ENCODE results near the gene ABCC9. TPM values are rescaled to one million over a fixed set of nuclear protein-coding genes. Genes with fewer than 3 reads are reported as not detected.
"Not testable (repeated sequence)": the region's sequence is repeated elsewhere in the genome, so short reads cannot be mapped to it uniquely, and the experiment has no call there.

The ABCC9 gene
- total RNA-seq, 1 donor from 2014 or later: 45.6 TPM

DNA sequence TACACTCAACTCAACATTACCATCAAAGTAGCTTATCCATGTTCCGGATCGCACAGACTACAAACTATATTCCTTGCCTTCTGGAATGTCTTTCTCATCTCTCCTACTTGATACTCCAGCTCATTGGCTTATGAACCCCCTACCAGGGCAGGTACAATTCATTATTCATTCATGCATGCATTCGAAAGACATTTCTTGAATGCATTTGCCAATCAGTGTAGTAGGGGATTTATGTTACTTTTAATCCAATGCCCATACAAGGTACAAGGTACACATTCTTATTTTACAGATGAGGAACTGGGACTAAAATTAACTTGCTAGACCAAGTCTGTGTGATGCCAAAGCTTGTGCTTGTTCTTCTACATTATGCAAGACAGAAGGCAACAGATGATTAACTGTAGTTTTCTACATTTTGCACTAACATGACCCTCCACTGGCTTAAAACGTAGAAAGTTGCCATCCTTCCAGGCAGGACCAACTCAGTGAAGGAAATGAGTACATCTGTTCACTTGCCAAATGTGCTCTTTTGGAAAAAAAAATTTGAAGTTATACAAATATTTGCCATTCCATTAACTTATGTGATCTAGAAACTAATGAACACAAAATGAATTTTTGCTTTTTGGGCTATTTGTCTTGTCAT is 113.0 kb downstream of the ABCC9 start:
- DNase-seq (ENCODE audit: low spot score): no peak
- peak; percentile 16 for ATAC-seq
- intact Hi-C loops (cut with DNase I): no loop called here

GRCh38 chr12:21827083-21827482 is 114.1 kb downstream of the ABCC9 start:
- no peak for DNase-seq (ENCODE audit: low spot score)
- no peak for ATAC-seq
- intact Hi-C loops (cut with DNase I): no loop called here

GRCh38 chr12:21826618-21826910 is 114.7 kb downstream of the ABCC9 start:
- ATAC-seq (no peak), DNase-seq (ENCODE audit: low spot score) (no peak)
- intact Hi-C loops (cut with DNase I): no loop called here

GRCh38 chr12:21825886-21826617 is 115.2 kb downstream of the ABCC9 start:
- no peak for ATAC-seq
- intact Hi-C loops (cut with DNase I): no loop called here
- DNase-seq (ENCODE audit: low spot score): no peak

- peak; percentile 88 for ATAC-seq
- intact Hi-C loops (cut with DNase I): no loop called here
- DNase-seq (ENCODE audit: low spot score): peak; percentile 70
Observed at GRCh38 chr12:21823581-21823980, 117.6 kb downstream of the ABCC9 start.

- intact Hi-C loops (cut with DNase I): no loop called here
- ATAC-seq (no peak), DNase-seq (ENCODE audit: low spot score) (no peak)
Observed at GRCh38 chr12:21819678-21820077, 121.5 kb downstream of the ABCC9 start.

DNA sequence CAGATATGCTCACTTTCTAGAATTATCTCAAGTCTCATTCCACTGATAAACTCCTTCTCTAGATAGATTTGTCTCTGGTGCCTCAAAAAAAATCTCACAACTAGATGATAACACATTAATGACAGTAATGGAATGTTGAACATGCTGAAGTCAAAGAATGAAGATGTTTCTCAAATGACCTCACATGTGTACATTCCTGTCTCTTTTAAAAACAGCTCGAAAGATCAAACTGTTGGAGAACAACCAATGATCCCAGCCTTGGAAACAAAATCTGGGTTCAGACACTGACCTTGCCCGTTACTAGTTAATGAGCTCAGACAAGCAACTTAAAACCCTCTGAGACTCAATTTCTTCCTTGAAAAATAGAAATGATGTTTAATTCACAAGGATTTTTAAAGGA is 122.0 kb downstream of the ABCC9 start:
- DNase-seq (ENCODE audit: low spot score): no peak
- peak; percentile 41 for ATAC-seq
- intact Hi-C loops (cut with DNase I): no loop called here

- no peak for DNase-seq (ENCODE audit: low spot score)
- ATAC-seq: peak; percentile 81
- intact Hi-C loops (cut with DNase I): no loop called here
Observed at GRCh38 chr12:21818627-21819026, 122.6 kb downstream of the ABCC9 start.

DNA sequence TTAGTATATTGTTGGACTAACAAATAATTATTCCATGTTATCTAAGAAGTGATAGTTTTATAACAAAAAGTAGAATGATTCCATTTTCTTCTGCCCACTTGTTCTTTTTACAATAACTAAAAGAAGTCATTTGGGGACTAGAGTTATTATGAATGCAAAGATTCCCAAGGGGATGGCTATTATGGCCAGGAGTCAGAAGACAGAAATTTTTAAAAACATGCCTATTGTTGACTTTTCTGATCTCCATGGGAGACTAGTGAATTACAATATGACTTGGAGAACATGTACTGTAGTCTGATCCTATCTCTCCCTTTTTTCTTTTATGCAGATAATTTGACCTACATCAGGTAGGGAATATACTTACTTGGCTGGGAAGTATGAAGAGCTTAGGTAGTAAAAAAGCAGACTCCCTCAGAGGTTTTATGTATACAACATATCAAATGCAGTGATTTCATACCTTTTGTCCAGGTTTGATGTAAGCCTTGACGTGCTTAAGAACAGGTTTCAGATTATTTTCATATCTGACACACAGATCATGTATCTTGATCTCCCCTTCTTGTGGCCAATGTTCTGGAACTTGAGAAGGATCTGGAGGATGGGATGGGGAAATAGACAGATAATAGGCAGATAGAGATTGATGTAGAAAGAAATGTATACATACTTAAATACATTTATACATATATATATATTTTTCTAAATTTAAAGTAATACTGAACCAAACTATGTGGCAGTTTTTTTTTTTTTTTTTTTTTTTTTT is 125.7 kb downstream of the ABCC9 start:
- DNase-seq (ENCODE audit: low spot score) (no peak), ATAC-seq (peak; percentile 29)
- intact Hi-C loops (cut with DNase I): no loop called here

DNA sequence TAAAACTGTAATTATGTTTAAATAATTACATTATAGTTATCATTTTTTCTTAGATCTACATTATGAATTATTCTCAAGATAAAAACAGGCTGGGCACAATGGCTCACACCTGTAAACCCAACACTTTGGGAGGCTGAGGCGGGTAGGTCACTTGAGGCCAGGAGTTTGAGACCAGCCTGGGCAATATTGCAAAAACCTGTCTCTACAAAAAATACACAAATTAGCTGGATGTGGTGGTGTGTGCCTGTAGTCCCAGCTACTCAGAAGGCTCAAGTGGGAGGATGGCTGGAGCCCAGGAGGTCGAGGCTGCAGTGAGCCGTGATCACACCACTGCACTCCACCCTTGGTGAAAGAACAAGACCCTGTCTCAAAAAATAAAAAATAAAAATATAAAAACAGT is 126.4 kb downstream of the ABCC9 start:
- intact Hi-C loops (cut with DNase I): no loop called here
- ATAC-seq: no peak
- DNase-seq (ENCODE audit: low spot score): no peak

- ATAC-seq (no peak), DNase-seq (ENCODE audit: low spot score) (no peak)
- intact Hi-C loops (cut with DNase I): no loop called here
Observed at GRCh38 chr12:21814327-21814726, 126.9 kb downstream of the ABCC9 start.

GRCh38 chr12:21813751-21814150 is 127.5 kb downstream of the ABCC9 start:
- no peak for ATAC-seq
- intact Hi-C loops (cut with DNase I): no loop called here
- DNase-seq (ENCODE audit: low spot score): no peak

- ATAC-seq: no peak
- intact Hi-C loops (cut with DNase I): no loop called here
Observed at GRCh38 chr12:21813125-21813524, 128.1 kb downstream of the ABCC9 start.

GRCh38 chr12:21812340-21812739 is 128.9 kb downstream of the ABCC9 start:
- DNase-seq (ENCODE audit: low spot score); intact Hi-C loops (cut with DNase I); ATAC-seq: not testable (repeated sequence)

More at GRCh38 chr12:21813125-21813524, 128.1 kb downstream of the ABCC9 start:
- DNase-seq (ENCODE audit: low spot score): no peak

DNA sequence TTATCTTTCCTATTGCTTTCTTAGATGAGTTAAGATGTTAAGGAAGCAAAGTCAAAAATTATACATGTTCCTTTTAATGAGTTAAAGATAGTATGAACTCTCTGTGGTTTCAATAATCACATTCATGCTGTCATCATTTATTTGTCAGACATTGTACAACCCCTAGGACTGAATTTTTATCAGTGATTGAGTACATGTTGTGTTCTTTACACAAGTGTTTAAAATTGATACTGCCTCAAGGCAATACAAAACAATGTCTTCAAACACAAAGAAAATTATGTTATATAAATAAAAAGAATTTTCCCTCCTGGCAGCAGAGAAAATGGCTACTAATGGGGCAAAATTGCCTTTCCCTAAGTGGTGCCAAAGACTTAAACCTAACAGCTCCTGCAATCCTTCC is 132.1 kb downstream of the ABCC9 start:
- DNase-seq (ENCODE audit: low spot score) (no peak), ATAC-seq (no peak)
- intact Hi-C loops (cut with DNase I): no loop called here

GRCh38 chr12:21806255-21806654 is 135.0 kb downstream of the ABCC9 start:
- ATAC-seq (no peak), DNase-seq (ENCODE audit: low spot score) (no peak)
- intact Hi-C loops (cut with DNase I): no loop called here

- DNase-seq (ENCODE audit: low spot score) (no peak), ATAC-seq (no peak)
- intact Hi-C loops (cut with DNase I): no loop called here
Observed at GRCh38 chr12:21801522-21802288, 139.5 kb downstream of the ABCC9 start.

DNA sequence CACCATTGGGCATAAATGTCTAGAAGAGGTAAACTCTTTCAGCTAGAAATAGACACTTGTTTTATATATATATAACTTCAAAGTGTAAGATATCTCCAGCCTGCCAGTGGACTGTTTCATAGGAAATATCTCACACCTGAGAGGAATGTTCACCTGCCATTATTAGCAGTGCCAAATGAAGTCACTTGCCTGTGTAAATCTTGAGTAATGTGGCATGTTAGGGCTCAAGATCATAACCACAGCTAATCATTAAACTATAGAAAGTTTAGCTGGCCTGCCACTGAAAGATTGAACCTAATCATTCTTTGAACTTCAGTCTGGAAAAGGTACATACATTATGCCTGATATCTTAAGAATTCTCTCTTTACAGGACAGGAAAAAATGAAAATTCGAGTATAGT is 141.2 kb downstream of the ABCC9 start:
- no peak for ATAC-seq
- intact Hi-C loops (cut with DNase I): no loop called here

GRCh38 chr12:21797539-21797938 is 143.7 kb downstream of the ABCC9 start:
- DNase-seq (ENCODE audit: low spot score): no peak
- intact Hi-C loops (cut with DNase I): no loop called here
- ATAC-seq: no peak

More for the DNA sequence above, 141.2 kb downstream of the ABCC9 start:
- no peak for DNase-seq (ENCODE audit: low spot score)

Data from sciatic nerve (tissue), 2 donors.